Pancreas (tissue), 10 donors: Measurements from ENCODE around the gene CLEC11A. TPM values are rescaled to one million over a fixed set of nuclear protein-coding genes. Genes with fewer than 3 reads are reported as not detected.

ENCODE experiments used
- ATAC-seq, 4 donors: fragments of 200-7000 bp; cut with Tn5 transposase; one replicate each; pipeline versions ENCODE4 v1.8.0 to v1.9.1; 2020; ENCODE audit warnings: mild to moderate bottlenecking in 4 of 4, moderate library complexity in 4 of 4
- DNase-seq, 6 donors: peaks; one replicate each; pipeline ENCODE4 v3.0.0-alpha.2; 2020
- FAIRE-seq: peaks from 2 replicates; lab custom pipeline; 2012; peaks lifted over from hg19 to GRCh38; lab: Jason Lieb, UNC
- H3K27ac ChIP-seq, 4 donors: fragments of 200-600 bp; sonication (generic); 1 replicate in 3 of 4; 2 replicates in 1 of 4; pipeline versions ENCODE4 v1.5.0 to v1.8.0; 2020
- H3K27me3 ChIP-seq, 4 donors: fragments of 200-600 bp; one replicate each; pipeline ENCODE4 v1.8.0; 2021
- H3K36me3 ChIP-seq, 3 donors: fragments of 200-600 bp; sonication (generic) in 1 of 3; one replicate each; pipeline versions ENCODE4 v1.5.0 to v1.8.0; 2020 to 2021
- H3K4me1 ChIP-seq, 3 donors: fragments of 200-600 bp; one replicate each; pipeline ENCODE4 v1.8.0; 2021
- H3K4me3 ChIP-seq, 4 donors: fragments of 200-600 bp; sonication (generic) in 2 of 4; one replicate each; pipeline versions ENCODE4 v1.5.0 to v1.8.0; 2020 to 2021
- H3K9me3 ChIP-seq, 4 donors: fragments of 200-600 bp; one replicate each; pipeline ENCODE4 v1.8.0; 2021
- CTCF ChIP-seq, 4 donors: fragments of 200-600 bp; sonication (generic) in 3 of 4; IDR thresholded peaks; one replicate each; pipeline versions ENCODE4 v1.5.0 to v1.8.0; 2021; ENCODE audit warnings: antibody characterized with exemption in 4 of 4
- WGBS, 2 donors: extraction: QIAGEN DNeasy Blood & Tissue Kit; methylation state at CpG; one replicate each; pipeline ENCODE4 v1.1.7; 2013; 5-methylcytosine and 5-hydroxymethylcytosine counted together
- intact Hi-C, 3 donors: fragments of 100-400 bp; cut with DNase I; formaldehyde crosslinking; loops; one replicate each; pipeline versions ENCODE4 v1.11.1 to v1.14.2; 2022
- polyA plus RNA-seq, 2 donors: library from polyadenylated mRNA; stranded (reverse); fragments of 200-250 nt; gene quantifications; one replicate each; pipeline ENCODE4 v1.2.3, GENCODE V29; 2013
- total RNA-seq, 6 donors: library from RNA; stranded (reverse); fragmentation: NEBNext Ultra II Directional in 4 of 6; extraction: Animal tissue kit (Norgen Biotek cat#: 25700) in 4 of 6; gene quantifications; one replicate each; pipeline versions ENCODE4 v1.2.1 to v1.2.4, GENCODE V29; 2021 to 2023
- donor health status: healthy with polysubstance abuse.
- donor health status: DM: no; HTN: no; CAD: no; lungs with moderate emphysema.
- donor health status: DM: no; HTN: no; CAD: no.
- donor health status: control.
- donor health status: control.
- donor health status: Bipolar disorder and iron deficiency.
- donor health status: DM: yes; HTN: yes; CAD: no.
- donor health status: DM: no; HTN: no; CAD: no.
- donor health status: DM: no; HTN: no; CAD: no.
- donor health status: DM: yes; HTN: yes; CAD: no.

The CLEC11A gene
- total and polyA plus RNA-seq, 8 donors = 1.3 to 14.6 (median 4.1) TPM

- no peak for FAIRE-seq
- Histone ChIP-seq H3K4me1 (peaks cover 0 to 5% (median 4%) of the 10 kb centered on the region in 3 donors), H3K36me3 (no peaks in the 10 kb centered on the region), H3K4me3 (peak overlapping the region; percentile 37 to 57 (median 54)), H3K27me3 (no peaks in the 10 kb centered on the region), H3K9me3 (no peaks in the 10 kb centered on the region), H3K27ac (peak overlapping the region; percentile 28 to 72 (median 38))
- TF ChIP-seq CTCF (IDR thresholded peaks at IDR 0.05) = peak; percentile 58 to 82 (median 73)
- peak; percentile 93 to 97 (median 94) for ATAC-seq
- intact Hi-C loops = no loop called here
- WGBS, 2 donors = 1% methylated on average over 56 to 65 of the region's 65 CpGs
- DNase-seq = peak; percentile 97 to 100 (median 100)
These were observed 1.5 kb downstream of the CLEC11A start for GRCh38 chr19:50724522-50725217.

DNA sequence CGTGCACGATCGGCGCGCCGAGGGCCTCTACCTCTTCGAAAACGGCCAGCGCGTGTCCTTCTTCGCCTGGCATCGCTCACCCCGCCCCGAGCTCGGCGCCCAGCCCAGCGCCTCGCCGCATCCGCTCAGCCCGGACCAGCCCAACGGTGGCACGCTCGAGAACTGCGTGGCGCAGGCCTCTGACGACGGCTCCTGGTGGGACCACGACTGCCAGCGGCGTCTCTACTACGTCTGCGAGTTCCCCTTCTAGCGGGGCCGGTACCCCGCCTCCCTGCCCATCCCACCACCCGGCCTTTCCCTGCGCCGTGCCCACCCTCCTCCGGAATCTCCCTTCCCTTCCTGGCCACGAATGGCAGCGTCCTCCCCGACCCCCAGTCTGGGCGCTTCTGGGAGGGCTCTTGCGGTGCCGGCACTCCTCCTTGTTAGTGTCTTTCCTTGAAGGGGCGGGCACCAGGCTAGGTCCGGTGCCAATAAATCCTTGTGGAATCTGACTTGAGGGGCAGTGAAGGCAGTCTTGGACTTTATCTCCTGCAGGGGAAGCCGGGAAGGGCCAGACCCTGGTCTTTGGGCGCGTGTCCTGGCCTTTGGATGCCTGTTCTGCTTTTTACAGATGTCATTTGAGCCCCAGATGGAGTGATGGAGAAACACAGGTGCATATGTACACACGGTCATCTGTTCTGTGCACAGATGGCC lies 2.2 kb downstream of the CLEC11A start:
- H3K9me3 ChIP-seq = no peaks in the 10 kb centered on the region
- WGBS, 2 donors = 3 to 4% methylated on average over 48 to 52 of the region's 52 CpGs
- H3K36me3 ChIP-seq = no peaks in the 10 kb centered on the region
- intact Hi-C loops = no loop called here
- TF ChIP-seq CTCF (IDR thresholded peaks at IDR 0.05) = no peak
- FAIRE-seq (no peak), DNase-seq (peak in 1 of 6 donors; percentile 24), ATAC-seq (no peak)
- peaks cover 0 to 5% (median 4%) of the 10 kb centered on the region in 3 donors for H3K4me1 ChIP-seq
- H3K27me3 ChIP-seq = no peaks in the 10 kb centered on the region
- H3K27ac ChIP-seq = peak overlapping the region in 2 of 4 donors; percentile 31 to 60
- peak overlapping the region; percentile 29 to 57 (median 54) for H3K4me3 ChIP-seq

DNA sequence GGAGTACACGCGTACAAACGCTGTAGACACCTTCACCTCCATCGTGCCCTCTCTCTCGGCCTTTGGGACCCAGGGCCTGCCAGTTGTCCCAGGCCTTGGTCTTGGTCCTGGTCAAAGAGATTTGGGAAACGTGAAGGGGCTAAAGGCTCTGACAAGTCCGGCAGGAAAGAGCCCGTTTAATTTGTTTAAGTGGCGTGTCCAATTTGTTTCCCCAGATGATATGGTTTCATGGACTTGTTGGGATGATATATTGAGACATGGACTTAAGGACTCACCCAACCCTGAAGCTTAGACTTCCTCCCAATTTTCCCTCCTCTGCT lies 2.7 kb downstream of the CLEC11A start:
- FAIRE-seq (no peak), ATAC-seq (no peak), DNase-seq (no peak)
- WGBS, 2 donors = 46 to 54% methylated on average over 9 of the region's 9 CpGs
- intact Hi-C loops = no loop called here
- H3K27me3 ChIP-seq = no peaks in the 10 kb centered on the region
- no peak overlapping the region for H3K27ac ChIP-seq
- H3K4me3 ChIP-seq = peak overlapping the region in 2 of 4 donors; percentile 55 to 57
- TF ChIP-seq CTCF (IDR thresholded peaks at IDR 0.05) = no peak
- H3K36me3 ChIP-seq = no peaks in the 10 kb centered on the region
- H3K9me3 ChIP-seq = no peaks in the 10 kb centered on the region
- H3K4me1 ChIP-seq = peaks cover 0 to 5% (median 4%) of the 10 kb centered on the region in 3 donors

DNA sequence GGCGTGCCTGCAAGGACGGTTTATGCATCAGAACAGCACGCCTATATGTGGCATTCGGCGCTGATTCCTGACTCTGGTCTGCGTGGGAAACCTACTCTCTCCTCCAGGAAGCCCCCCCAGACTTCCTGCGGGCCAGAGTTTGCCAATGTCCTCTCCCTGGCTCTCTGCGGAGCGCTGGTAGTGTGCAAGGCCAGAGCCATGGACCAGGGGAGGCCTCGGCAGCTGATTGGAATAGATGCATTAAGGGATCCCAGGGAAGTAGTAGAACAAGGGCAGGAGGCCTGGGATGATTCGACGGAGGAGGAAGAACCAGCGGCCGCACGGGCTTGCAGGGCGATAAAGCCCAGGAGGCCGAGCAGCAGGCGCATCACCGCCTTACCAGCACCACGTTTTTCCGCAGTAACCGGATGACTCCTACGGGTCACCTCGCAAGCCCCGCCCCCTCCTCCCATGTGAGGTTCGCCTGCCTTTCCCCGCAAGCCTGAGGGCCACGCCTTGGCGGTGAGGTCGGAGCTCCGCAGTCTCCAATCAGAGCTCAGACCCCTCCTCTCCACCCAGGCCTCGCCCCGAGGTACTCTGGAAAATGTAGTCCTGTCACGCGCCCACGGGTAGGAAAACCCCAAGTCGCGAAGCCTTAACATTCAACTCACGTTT lies 5.0 kb downstream of the CLEC11A start:
- TF ChIP-seq CTCF (IDR thresholded peaks at IDR 0.05) = no peak
- intact Hi-C loops = no loop called here
- H3K27ac ChIP-seq = no peak overlapping the region
- FAIRE-seq (no peak), DNase-seq (peak in 5 of 6 donors; percentile 35 to 70 (median 49)), ATAC-seq (no peak)
- H3K4me3 ChIP-seq = no peak overlapping the region
- WGBS, 2 donors = 15 to 23% methylated on average over 33 to 39 of the region's 39 CpGs
- H3K9me3 ChIP-seq = no peaks in the 10 kb centered on the region
- H3K4me1 ChIP-seq = peaks cover 0 to 5% (median 4%) of the 10 kb centered on the region in 3 donors
- no peaks in the 10 kb centered on the region for H3K27me3 ChIP-seq
- no peaks in the 10 kb centered on the region for H3K36me3 ChIP-seq
